SKM-1 treated with dmso at 0.1 percent for 144 hours (cell line): Measurements from ENCODE around the gene PCDH18.
"Not testable (repeated sequence)": the region's sequence is repeated elsewhere in the genome, so short reads cannot be mapped to it uniquely, and the experiment has no call there.

Source experiments
- DNase-seq: peaks from one replicate; lab custom pipeline; 2025; ENCODE audit not compliant: unreplicated experiment; lab: John Stamatoyannopoulos, UW

The PCDH18 gene

DNA sequence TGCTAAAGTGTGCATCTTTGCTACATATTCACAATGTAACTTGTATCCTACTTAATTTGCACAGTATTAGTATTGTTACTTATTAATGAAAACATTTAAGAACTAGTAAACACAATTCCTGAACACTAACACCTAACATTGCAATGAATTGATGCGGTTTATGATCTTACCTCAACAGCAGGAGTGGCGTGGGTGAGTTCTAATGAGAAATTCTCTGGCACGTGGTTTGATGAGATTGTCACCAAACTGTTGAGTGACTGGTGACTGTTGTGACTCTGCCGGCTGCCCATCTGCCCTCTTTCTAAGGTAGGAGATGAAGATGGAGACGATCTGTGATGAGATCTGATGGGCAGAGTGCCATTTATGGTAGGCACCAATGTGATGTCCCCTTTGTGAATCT is 2.9 kb downstream of the PCDH18 start:
- DNase-seq: no peak

DNA sequence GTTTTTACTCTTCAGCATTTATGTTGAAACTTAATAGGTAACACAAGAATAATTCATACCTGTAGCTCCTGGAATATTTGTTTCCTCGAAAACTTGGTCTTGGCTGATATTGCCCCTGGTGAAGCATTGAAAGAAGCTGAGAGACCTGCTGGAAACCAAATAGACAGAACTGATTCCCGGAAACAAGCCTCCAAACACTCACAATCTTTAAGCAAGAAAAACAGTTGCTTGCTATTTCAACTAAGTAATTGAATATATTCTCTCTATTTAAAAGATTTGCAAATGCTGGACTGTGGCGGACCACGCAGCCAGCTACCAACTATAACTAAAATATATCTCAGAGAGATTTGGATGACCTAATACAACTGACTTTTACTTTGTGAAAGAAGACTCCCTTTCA is 3.6 kb downstream of the PCDH18 start:
- DNase-seq: no peak

DNA sequence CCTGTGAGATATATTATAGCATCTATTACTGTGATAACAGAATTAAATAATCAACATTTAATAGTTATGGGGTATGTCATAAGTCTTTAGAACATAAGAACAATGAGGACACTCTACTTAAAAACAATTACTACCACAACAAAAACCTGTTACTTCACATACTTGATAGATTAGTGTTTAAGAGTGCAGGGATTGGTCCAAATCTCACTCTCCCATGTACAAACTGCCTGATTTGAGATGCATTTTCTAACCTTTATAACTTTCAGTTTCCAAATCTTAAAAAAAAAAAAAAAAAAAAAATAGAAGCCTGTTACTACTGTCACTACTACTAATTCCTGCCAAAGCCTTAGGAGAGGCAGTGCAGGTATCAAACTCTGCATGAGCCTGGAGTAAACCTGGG is 5.6 kb downstream of the PCDH18 start:
- no peak for DNase-seq

DNA sequence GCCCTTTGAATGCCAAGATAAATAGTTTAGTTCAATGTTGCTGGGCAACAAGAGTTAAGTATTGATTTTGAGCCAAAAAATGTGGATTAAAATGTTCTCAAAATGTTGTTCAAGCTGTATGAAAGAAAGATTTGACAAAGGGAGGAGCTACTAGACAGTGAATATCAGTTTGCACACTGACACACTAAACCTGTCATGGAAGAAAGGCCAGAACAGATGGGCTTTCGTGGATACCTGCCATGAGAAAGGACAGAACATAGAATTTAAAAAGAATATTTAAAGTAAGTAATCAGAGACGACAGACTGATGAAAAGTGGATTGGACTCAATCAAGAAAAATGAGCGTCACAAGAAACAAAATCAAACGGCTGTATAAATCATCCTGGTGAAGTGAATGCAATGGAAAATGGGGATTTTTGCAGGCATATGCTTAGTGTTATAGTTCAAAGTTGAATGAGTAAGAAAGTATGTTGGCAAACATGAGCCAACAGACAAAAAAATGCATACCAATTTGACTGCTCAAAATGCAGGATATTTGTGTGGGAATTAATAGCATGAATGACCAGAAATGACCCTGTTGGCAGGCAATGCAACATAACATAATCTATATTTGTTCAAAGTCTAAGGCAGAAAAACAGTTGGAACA is 7.4 kb downstream of the PCDH18 start:
- DNase-seq: no peak

DNA sequence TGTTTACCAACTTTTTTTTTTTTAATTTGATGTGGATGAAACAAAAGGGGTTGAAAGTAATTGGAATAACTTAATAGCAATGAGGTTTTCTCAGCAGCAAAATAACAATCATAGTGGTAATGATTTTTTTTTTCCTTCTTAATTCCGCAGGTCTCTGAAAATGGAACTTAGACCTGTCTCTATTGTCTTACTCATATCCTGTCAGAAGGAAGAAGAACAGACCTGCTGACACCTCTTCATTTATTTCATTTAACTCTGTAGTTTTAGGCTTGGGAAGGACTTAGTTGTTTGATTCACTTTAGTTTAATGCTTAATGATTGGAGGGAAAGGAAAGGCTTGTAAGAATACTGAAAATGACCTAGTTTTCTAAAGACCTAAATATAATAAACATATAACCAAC is 9.0 kb downstream of the PCDH18 start:
- DNase-seq: no peak

DNA sequence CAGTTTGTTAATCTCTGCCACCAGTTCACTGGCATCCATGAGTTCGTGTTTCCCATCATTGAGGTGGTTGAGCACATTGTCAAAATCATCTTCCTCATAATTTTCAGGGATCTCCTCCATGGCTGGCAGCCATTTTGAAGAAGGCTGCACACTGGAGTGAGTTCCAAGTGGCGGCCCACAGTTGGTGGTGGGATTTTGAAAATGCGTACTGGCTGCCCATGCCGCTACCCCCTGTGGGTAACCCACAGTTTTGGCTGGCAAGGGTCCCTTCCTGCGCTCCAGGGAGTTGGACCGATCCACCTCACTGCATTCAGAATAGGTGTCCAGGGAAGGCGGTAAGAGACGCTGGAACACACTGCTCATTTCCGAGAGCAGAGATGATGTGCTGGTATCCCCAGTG is 11.2 kb downstream of the PCDH18 start:
- no peak for DNase-seq

DNA sequence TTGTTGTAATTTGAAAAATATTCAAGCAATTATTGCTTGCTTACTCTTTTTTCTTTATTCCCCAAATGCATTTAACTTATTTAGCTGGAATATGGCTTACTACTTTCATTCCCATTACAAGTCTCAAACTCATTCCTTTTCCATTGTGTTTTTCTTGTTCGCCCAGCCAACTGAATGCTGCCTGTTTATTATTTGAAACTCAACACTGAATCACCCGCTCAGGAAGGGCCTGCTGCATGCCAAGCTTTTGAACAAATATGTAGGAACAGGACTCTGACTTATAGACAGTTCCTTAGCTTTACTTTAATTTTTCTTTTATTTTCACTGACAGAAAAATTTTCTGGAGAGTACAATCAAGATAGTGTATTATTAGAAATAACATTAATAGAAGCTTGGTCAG is 12.9 kb downstream of the PCDH18 start:
- no peak for DNase-seq

DNA sequence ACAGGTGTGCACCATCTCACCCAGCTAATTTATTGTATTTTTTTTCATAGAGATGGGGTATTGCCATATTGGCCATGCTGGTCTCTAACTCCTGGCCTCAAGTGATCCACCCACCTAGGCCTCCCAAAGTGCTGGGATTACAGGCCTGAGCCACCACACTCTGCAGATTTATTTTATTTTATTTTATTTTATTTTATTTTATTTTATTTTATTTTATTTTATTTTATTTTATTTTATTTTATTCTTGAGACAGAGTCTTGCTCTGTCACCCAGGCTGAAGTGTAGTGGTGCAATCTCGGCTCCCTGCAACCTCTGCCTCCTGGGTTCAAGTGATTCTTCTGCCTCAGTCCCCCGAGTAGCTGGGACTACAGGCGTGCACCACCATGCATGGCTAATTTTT is 15.0 kb downstream of the PCDH18 start:
- not testable (repeated sequence) for DNase-seq

DNA sequence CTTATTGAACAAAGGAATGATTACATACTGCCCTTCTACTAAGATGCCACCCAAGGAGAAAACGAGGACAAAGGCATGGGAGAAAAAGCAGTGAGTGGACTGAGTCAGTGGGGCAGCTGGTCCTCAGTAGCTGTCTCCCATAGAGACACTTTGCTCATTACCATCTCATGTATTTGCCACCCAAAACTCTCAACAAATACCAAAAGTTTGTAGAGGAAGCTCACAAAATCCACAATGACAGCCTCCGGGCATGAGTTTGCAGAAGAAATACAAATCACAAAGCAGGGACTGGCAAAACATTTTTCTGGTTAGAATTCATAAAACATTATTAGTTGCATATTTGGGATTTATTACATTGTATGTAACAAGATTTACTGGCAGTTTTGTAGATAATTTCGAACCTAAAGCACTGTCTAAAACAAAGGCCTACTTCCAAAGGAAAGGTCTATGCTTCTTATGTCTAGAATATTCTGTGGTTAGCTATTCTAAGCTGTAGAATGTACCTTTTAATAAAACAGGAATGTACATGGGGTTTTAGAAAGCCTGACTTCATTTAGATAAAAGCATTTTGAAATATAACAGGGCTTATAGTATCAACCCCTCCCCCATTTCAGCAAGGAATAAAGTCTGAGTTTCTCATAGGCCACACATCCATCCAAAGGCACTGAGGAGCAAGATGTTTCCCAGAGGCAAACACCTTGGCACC is 17.7 kb downstream of the PCDH18 start:
- no peak for DNase-seq

DNA sequence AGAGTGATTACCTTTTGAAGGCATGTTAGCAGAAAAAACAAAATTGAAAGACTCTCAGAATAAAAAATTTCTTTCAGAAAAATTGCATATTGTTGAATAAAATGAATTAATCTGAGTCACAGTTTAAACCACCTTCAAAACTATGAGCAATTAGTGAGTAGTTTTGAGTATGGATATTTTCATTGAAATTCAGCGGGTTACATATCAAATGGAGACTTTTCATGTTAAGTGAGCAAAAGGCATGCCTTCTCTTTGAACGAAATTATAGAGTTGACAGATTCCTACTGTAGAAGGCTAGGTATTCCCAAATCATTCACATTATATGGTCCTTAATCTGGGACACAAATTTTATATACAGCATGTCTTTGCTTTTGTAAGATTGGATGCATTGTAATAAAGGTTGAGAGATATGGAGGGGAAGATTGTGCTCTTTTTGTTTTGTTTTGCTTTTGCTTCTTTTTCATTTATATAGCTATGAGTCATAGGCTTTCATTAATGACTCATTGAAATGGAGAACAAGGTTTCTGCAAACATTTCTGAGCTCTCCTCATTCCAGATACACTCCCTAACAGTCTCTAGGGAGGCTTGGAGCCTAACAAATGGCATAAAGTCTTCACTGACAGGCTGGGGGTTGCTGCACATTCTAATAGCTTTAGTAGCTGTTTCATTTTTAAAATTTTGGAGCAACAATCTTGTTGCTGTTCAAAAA is 21.6 kb downstream of the PCDH18 start:
- no peak for DNase-seq

DNA sequence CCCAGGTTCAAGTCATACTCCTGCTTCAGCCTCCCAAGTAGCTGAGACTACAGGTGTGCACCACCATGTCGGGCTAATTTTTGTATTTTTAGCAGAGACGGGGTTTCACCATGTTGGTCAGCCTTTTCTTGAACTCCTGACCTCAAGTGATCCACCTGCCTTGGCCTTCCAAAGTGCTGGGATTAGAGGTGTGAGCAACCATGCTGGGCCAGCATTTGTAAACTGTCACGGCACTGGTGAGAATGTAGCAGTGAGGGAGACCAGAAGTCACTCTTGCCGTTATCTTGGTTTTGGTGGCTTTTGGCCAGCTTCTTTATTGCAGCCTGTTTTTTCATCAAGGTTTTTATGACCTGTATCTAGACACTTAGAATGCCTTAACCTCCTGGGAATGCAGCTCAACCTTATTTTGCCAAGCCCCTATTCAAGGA is 22.4 kb downstream of the PCDH18 start:
- DNase-seq: no peak

DNA sequence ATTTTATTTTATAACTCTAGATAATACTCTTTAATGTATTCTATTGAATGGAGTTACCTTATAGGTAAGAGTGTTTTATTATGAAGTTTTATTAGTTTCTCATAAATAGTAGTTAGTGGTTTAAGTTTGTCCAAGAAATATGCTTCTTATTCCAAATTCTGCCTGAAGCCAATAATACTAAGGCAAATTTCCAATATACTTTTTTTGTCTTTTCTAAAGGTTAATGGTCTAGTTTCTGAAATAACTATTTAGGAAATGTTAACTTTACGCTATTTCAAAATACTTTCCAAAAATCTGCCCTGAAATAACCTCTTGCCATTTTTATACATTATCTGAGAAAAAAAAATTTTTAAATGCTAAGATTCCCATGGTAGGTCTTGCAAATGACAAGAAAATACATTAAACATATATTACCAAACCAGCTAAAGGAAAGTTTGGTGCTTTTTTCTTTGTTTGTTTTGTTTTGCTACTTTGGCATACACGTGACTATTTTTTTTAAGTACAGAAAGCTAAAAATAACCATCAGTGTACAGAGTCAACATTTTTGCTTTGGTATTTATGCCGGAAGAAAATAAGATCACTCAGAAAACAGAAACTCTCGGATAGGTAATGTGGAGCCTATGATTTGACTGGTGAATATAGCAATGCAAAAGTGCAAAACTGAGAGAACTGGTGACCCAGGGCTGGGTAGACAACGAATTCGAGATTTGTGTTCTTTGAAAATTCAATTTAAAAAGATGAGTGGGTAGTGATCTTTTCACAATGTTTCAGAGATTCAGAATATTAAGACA is 29.8 kb downstream of the PCDH18 start:
- no peak for DNase-seq

DNA sequence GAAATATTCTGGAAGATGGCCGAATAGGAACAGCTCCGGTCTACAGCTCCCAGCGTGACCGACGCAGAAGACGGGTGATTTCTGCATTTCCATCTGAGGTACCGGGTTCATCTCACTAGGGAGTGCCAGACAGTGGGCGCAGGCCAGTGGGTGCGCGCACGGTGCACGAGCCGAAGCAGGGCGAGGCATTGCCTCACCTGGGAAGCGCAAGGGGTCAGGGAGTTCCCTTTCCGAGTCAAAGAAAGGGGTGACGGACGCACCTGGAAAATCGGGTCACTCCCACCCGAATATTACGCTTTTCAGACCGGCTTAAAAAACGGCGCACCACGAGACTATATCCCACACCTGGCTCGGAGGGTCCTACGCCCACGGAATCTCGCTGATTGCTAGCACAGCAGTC is 36.0 kb downstream of the PCDH18 start:
- not testable (repeated sequence) for DNase-seq

DNA sequence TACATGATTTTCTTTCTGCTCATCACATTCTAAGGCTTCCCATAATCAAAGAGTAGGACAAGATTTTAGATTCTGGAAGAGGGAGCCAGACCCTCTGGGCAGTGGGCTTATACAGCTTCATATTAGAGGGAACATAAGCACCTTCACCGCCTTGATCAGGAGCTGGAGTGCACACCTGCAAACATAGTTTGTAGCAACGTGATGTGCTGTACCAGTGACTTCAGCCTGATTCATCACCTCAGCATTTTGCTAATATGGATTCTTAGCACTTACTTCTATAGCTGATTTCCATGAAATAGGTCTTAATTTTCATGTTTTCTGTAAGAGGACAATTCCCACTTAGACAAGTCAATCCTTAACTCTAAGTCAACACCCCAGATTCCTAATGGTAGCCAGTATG is 36.7 kb downstream of the PCDH18 start:
- DNase-seq: no peak

DNA sequence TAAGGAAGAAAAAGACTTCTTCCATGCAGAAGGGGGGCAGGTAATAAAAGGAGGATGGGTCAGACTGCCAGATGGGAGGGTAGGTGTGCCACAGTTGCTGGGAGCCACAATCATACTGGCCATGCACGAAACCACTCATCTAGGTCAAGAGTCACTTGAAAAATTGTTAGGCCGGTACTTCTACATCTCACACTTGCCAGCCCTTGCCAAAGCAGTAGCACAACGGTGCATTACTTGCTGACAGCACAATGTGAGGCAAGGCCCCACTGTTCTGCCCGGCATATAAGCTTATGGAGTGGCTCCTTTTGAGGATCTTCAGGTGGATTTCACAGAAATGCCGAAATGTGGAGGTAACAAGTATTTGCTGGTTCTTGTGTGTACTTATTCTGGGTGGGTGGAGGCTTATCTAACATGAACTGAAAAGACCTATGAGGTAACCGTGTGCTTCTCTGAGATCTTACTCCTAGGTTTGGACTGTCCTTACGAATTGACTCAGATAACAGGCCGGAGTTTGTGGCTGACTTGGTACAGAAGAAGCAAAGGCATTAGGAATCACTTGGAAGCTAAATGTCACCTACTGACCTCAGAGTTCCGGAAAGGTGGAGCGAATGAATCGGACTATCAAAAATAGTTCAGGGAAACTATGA is 48.9 kb downstream of the PCDH18 start:
- DNase-seq: not testable (repeated sequence)

DNA sequence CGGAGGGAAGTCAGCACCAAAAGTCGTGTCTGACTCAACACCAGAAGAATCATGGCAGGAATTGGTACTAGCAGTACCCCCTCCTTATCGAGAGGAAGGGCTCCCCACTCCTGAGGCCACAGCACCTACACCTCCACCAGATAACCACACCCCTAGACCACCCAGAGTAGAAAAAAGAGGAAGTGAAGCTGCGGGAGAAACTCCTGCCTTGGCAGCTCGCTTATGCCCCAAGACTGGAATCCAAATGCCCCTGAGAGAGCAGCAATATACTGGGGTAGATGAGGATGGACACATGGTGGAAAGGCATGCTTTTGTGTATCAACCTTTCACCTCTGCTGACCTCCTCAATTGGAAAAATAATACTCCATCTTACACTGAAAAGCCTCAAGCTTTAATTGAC is 52.6 kb downstream of the PCDH18 start:
- DNase-seq: not testable (repeated sequence)

DNA sequence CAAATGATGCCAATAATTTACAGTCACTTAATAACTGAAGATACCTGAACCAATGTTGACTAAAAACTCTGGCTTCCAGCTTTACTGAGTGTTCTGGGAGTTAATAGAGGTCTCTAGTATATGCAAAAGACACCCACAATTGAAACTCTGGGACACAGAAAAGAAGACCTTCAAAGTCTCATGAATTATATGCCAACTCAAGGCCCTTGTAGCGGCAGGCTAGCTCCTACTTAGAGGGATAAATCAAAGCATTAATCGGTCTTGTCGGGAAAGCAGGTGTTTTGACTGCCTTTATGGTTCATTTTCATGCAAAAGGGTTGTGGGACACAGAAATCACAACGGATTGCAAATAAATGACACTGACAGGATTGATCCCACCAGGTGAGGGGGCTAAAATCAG is 55.9 kb downstream of the PCDH18 start:
- DNase-seq: no peak

DNA sequence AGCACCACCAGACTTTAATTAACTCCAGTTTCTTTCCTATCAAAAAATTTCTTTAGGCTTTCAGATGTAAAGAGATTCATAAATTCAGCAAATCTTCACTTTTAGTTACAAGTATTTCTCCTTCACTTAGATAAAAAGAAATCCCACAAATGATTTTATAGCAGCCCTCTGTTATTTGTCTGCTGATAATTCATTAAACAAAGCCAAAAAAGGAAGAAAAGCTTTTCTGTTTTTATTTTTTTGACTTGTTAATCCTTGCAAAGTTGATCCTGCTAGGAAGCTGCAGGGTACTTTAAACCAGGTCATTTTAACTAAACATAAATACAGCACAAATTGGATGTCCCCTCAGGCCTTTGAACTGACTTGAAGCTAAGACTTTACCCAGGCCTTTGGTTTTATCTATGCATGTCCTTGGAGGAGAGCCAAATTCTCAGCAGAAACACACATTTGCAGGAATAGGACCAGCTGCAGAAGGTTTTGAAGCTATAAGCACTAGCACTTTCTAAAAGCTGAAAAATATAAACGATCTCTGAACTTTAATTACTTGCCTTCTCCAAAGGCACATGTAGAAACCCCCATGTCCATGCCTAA is 57.5 kb downstream of the PCDH18 start:
- no peak for DNase-seq

DNA sequence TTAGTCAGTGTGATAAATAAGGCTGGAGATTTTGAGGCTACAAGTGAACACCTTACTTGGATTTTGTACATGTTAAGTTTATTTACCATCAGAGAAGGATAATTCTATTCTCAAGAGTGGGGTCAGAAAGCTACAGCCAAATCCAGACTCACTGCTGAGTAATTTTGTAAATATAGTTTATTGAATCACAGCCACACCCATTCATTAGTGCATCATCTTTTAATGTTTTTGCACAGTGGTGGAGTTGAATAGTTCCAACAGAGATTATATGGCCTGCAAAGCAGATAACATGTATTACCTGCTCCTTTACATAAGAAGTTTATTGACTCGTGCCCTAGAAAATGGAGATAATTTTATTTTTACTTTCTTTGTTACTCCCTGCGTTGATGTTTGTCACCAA is 60.4 kb downstream of the PCDH18 start:
- no peak for DNase-seq

DNA sequence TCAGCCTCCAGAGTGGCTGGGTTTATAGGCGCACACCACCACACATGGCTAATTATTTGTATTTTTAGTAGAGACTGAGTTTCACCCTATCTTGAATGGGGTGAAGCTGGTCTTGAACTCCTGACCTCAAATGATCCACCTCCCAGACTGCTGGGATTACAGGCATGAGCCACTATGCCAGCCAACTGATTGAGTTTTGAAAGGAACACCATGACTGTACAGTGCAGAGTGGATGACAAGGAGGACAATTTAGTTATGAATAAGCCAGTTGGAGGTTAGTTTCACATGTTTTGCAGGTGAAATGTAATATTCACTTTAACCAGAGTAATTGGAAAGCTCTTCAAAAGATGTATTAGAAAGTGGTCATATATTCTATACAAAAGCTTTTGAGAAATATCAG is 60.8 kb downstream of the PCDH18 start:
- DNase-seq: no peak

DNA sequence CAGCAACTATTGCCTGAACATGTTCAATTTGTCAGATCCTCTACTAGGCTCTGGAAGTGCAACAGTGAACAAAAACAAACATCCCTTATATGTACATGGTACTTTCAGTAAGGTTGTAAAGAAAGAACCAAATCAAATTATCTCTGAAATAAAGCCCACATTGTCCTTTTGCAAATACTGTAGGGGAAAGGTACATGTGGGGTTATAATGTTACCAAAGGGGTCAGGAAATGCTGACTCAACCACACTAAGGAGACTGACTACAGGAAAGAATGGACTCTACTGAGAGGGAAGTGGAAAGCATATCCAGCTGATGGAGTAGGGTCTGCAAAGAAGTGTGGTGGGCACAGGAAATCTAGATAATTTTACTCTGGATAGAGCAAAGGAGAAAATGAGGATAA is 61.5 kb downstream of the PCDH18 start:
- no peak for DNase-seq
